HG02884 (cell line): ENCODE measurements around the gene ZBTB34.
"Not testable (repeated sequence)": the region's sequence is repeated elsewhere in the genome, so short reads cannot be mapped to it uniquely, and the experiment has no call there.

Source experiments
- ATAC-seq: cut with Tn5 transposase; IDR thresholded peaks from one replicate; pipeline ENCODE4 v1.9.1; 2021; ENCODE audit warnings: mild to moderate bottlenecking, moderate library complexity; ENCODE audit not compliant: unreplicated experiment

Gene ZBTB34, protein sequence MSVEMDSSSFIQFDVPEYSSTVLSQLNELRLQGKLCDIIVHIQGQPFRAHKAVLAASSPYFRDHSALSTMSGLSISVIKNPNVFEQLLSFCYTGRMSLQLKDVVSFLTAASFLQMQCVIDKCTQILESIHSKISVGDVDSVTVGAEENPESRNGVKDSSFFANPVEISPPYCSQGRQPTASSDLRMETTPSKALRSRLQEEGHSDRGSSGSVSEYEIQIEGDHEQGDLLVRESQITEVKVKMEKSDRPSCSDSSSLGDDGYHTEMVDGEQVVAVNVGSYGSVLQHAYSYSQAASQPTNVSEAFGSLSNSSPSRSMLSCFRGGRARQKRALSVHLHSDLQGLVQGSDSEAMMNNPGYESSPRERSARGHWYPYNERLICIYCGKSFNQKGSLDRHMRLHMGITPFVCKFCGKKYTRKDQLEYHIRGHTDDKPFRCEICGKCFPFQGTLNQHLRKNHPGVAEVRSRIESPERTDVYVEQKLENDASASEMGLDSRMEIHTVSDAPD

DNA sequence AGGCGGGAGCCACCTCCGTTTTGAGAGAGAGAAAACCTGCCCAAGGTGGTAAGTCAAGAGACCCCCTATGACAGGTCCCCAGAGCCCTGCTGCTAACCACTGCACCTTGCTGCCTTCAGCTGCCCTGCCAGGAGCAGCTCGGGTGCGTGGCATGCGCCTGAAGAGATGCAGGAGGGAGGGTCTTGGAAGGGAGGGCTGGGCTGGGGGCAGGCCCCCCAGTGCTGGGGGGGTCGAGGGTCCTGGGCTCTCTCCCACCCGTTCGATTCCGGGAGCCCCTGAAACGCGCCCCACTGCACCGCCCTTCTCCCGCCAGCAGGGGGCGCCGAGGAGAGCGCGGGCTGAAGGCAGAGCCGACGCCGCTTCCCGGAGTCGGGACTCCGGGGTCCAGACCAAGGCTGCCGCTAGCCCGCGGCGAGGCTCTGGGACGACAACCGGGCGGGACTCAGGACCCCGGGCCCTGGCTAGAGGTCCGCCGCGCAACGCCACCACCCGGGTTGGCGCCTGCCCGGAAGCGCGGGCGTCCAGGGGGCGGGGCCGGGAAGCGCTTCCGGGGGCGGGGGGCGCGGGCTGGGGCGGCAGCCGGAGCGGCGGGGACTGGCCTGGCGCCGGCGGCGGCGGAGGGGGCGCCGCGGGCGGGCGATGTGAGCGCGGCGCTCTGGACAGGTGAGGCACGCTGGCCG lies at the start of gene ZBTB34:
ZBTB34 (plus strand) TSS at position 563 of the 680 bp plus-strand sequence. CDS start 18,761 bp downstream, outside the sequence.
- ATAC-seq, result peak; percentile 67

DNA sequence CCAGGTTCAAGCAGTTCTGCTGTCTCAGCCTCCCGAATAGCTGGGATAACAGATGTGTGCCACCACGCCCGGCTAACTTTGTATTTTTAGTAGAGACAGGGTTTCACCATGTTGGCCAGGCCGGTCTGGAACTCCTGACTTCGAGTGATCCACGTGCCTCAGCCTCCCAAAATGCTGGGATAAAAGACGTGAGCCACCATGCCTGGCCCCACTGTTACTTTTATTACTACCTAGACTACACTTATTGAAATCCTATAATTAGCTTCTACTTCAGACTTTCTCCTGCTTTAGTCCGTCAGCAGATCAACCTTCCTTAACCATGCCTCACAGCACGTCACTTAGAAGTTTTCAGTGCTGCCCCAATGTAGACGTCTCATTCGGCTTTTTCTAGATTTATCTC lies 47.4 kb upstream of the ZBTB34 start:
- no peak for ATAC-seq

DNA sequence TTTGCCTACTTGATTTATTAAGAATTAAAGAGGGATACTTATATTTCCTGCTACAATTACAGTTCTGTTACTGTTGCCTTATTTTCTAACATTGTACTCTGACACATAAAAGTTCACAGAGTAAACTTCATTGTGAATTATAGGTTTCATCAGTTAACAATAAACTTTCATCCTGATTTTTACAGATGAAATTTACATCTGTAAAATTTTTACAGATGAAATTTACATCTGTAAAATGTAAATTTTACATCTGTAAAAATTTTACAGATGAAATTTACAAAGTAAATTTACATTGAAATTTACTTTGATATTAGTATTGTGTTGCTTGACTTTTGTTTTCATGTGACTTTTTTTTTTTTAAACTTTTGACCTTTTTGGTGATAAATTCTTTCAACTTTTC lies 46.3 kb upstream of the ZBTB34 start:
- no peak for ATAC-seq

DNA sequence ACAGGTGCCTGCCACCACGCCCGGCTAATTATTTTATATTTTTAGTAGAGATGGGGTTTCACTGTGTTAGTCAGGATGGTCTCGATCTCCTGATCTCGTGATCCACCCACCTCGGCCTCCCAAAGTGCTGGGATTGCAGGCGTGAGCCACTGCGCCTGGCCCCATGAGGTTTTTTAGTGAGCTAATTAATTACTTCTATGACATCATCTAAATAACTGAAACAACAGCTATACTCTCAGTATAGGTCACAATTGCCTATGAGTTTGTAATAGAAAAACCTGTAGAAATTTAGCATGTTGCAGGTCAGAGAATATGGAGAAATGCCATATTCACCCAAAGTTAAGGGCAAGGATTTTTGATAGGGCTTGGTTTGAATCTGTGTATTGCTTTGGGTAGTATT lies 42.8 kb upstream of the ZBTB34 start:
- ATAC-seq, result not testable (repeated sequence)

DNA sequence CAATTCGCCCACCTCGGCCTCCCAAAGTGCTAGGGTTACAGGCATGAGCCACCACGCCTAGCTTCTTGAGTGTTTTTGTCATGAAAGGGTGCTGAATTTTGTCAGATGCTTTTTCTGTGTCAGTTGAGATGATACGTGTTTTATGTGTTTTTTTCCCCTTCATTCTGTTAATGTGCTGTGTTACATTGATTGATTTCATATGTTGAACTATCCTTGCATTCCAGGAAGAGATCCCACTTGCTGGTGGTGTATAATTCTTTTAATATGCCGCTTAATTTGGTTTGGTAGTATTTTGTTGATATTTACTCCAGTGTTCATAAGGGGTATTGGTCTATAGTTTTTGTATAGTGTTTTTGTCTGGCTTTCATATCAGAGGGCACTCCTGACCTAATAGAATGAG lies 42.0 kb upstream of the ZBTB34 start:
- no peak for ATAC-seq

DNA sequence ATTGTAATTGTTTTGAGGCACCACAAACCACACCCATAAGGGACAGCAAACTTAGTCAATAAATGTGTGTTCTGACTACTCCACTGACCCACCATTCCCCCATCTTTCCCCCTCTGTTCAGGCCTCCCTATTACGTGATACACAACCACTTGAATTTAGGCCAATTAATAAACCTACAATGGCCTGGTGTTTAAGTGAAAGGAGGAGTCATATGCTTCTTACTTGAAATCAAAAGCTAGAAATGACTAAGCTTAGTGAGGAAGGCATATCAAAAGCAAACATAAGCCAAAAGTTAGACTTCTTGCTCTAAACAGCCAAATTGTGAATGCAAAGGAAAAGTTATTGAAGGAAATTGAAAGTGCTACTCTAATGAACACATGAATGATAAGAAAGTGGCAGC lies 41.0 kb upstream of the ZBTB34 start:
- ATAC-seq, result no peak

DNA sequence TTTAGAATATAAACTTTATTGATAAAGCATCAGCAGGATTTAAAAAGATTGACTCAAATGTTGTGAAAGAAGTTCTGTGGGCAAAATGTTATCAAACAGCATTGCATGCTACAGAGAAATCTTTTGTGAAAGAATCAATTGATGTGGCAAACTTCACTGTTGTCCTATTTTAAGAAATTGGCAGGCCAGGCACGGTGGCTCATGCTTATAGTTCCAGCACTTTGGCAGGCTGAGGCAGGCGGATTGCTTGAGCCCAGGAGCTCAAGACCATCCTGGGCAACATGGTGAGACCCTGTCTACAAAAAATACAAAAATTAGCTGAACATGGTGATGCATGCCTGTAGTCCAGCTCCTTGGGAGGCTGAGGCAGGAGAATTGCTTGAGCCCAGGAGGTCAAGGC lies 38.2 kb upstream of the ZBTB34 start:
- ATAC-seq, result no peak

DNA sequence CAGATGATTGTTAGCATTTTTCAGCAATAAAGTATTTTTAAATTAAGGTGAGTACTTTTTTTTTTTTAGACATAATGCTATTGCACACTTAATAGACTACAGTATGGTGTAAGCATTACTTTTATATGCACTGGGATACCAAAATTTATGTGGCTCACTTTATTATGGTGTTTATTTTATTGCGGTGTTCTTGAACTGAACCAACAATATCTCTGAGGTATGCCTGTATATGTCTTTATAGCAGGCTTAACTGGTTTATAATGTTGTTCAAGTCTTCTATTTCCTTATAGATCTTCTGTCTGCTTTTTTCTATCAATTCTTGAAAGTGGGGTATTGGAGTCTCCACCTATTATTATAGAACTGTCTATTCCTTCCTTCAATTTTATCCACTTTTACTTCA lies 37.6 kb upstream of the ZBTB34 start:
- ATAC-seq, result no peak

DNA sequence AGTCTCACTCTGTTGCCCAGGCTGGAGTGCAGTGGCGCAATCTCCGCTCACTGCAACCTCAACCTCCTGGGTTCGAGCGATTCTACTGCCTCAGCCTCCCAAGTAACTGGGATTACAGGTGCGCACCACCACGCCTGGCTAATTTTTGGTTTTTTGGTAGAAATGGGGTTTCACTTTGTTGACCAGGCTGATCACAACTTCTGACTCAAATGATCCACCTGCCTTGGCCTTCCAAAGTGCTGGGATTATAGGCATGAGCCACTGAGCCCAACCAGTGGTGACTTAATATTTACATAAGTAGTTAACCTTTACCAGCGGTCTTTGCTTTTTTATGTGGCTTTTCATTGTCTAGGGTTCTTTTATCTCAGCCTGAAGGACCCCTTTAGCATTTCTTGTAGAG lies 36.4 kb upstream of the ZBTB34 start:
- not testable (repeated sequence) for ATAC-seq

DNA sequence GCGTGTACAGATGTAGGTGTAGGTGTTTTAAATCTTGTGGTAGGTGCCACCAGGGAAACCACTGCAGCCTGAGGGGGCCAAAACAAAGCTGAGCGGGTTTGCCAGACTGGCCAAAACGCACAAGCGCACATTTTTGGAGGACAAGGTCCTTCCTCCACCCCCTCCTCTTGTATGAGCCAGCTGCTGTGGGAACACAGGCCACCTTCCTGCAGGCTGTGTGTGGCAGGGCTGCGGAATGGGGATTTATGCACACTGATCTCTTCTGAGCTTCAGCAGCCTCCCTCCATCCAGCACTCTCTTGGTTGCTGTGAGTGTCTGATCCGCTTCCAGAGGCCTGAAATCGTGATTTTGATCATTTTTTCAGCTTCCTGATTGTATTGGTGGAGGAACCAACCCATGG lies 33.2 kb upstream of the ZBTB34 start:
- ATAC-seq, result no peak

DNA sequence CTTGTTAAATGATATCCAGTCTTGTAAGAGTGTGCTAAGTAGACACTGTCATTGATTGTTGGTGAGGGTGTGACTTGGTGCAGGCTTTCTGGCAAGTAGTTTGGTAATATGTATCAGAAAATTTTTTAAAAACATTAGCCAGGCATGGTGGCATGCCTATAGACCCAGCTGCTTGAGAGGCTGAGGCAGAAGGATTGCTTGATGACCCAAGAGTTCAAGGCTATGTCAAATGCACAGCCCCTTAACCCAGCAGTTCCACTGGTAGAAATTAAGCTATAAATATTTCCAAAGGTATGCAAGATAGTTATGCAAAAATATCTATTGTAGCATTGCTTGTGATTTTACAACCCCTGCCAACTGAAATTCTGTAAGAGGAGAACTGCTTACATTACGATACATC lies 31.4 kb upstream of the ZBTB34 start:
- ATAC-seq, result no peak

DNA sequence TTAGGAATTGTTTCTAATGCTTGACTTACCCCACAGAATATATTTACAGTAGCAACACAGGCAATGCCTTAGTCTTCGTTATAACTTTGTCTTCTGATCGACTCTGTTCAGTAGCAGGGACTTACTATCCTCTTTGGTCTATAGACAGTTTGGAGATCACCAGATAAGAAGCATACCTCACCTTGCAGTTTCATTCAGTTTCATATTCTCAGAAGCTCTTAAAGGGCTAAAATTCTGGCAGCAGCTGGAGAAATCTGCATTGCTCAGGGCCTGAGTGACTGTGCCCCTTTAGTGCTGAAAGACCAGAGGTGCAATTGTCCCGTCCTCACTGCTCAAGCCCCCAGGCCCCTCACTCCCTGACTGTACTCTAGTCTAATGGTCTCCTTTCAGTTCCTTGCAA lies 29.6 kb upstream of the ZBTB34 start:
- ATAC-seq, result no peak

DNA sequence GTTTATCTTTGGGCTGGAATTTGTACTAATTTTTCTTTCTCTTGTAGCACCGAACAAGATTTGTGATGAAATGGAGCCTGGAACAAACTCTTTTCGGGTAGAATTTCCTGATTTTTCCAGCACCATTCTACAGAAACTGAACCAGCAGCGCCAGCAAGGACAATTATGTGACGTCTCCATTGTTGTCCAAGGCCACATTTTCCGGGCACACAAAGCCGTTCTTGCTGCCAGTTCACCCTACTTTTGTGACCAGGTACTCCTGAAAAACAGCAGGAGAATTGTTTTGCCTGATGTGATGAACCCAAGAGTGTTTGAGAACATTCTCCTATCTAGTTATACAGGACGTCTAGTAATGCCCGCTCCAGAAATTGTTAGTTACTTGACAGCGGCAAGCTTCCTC lies 28.0 kb upstream of the ZBTB34 start:
- ATAC-seq, result no peak

DNA sequence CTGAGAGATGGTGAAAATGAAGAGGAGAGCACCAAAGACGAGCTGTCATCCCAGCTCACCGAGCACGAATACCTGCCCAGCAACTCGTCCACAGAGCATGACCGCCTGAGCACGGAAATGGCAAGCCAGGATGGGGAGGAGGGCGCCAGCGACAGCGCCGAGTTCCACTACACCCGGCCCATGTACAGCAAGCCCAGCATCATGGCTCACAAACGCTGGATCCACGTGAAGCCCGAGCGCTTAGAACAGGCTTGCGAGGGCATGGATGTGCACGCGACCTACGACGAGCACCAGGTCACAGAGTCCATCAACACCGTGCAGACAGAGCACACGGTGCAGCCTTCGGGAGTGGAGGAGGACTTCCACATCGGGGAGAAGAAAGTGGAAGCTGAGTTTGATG lies 27.4 kb upstream of the ZBTB34 start:
- no peak for ATAC-seq

DNA sequence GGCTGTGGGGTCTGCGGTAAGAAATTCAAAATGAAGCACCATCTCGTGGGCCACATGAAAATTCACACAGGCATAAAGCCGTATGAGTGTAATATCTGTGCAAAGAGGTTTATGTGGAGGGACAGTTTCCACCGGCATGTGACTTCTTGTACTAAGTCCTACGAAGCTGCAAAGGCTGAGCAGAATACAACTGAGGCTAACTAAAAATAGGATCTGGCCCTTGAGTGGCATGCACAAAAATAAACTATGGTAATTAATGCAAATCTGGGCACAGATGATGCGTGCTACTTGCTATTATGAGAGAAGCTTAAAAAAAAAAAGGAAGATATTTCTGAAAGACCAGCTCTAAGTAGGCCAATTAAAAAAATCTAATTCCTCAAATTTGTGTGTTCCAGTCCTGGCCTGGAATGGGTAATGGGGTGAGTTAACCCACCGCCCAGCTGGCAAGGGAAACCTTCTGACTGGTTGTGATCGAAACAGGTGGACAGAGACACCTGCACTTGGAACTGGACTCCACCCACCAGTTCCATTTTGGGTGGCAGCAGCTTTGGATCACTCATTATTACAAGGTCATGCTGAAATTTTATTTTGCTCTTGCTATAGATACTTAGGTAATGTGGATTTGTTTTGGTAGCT lies 26.6 kb upstream of the ZBTB34 start:
- no peak for ATAC-seq

DNA sequence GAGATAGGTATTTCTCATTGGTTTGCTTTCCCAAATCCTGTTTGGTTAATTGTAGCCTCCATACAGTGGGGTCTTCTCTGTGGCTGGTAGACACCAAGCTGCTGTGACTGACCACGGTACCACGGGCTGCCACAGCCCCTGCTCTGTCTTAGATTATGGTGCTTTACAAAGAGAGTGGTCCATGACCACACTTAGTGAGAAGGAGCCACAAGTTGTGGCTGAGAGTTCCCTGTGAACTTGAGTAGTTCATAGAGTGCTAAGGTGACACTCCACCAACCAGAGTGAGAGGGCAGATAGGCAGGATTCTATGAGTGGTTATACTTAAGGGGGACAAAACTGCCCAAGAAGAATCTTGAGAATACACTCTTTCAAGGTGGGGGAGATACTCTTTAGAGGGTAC lies 25.8 kb upstream of the ZBTB34 start:
- ATAC-seq, result no peak

DNA sequence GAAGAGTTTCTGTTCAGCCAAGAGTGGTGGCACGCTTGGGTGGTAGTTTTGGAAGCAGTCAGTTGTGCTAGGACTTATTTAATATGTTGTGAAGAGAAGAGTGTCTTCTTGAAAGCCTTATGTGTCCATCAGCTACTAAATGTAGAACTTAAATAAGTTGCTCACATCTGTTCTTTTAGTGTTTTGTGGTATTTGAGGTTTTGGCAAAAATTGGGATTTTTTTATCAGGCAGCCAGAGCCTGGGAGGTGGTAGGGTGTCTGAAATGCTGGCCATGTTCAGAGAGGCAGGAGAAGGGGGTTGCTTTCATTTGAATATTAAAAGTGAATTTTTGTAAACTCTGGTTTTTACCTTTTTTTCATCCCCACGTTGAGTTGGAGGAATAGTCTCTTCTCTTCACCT lies 24.2 kb upstream of the ZBTB34 start:
- ATAC-seq, result no peak

DNA sequence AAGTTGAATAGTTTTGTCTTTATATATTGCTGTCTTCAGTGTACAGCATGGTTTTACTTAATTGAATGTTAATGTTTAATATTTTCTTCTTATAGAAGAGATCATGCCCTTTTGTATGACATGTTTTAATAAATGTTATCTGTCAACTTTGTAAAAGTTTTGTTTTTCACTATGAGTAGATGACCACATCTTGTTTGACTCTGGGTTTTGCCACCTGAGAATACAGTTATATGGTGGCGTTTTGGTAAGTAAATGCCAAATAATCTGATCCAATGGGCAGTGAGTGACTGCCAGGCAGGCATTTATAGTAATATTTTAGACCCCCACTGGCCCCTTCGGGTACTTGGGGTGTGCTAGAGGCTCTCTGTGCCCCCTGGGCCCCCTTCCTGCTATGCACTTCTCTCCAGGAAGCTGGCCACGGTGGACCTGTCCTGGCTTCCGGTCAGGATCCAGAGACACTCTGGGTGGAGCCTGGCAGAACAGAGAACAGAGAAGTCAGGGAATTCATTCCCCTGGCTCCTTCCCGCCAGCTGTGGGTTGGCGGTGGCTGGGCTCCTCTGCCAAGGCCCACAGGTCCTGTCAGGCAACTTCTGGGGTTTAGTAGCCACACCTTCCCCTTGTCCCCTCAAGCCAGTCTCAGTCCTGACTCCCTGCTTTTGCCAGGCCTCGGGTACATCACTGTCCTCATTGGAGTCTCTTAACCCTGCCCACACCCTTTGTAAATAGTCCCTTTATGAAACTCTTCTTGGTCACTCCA lies 22.2 kb upstream of the ZBTB34 start:
- ATAC-seq, result no peak

DNA sequence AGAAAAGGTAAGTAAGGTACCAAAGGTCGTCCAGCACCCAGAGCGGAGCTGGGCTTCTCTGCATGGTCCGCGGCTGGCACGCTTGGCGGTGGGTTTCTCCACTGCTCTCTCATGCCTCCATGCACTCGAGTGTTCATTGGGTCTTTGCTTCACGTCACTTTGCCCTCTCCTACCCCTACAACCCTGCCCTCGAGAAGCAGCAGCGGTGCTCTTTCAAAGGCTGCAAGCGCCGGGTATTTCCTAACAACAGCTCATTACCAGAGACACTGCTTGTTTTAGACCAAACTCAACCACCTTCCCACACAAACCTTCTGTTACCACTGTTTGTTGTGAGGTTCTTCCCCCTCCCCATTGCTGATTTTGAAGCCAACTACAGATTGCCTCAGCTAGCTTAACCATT lies 21.5 kb upstream of the ZBTB34 start:
- ATAC-seq, result no peak

DNA sequence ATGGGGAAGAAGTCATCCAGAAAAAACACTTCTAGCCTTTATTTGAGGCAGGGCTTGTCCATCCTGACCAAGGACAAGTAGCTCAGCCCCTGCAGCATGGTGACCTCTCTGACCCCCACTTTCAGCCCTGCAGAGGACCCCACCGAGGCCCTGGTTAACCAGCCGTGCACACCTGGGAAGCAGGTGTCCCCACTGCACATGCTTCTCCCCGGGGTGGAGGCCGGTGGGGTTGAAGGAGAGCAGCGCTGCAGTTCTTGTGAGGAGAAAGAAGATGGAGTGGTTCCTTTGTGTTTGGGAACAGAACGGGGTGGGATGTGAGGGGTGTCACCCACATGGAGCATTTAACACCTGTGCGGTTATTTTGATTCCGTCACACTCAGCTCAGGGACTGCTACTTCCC lies 21.1 kb upstream of the ZBTB34 start:
- ATAC-seq, result no peak

DNA sequence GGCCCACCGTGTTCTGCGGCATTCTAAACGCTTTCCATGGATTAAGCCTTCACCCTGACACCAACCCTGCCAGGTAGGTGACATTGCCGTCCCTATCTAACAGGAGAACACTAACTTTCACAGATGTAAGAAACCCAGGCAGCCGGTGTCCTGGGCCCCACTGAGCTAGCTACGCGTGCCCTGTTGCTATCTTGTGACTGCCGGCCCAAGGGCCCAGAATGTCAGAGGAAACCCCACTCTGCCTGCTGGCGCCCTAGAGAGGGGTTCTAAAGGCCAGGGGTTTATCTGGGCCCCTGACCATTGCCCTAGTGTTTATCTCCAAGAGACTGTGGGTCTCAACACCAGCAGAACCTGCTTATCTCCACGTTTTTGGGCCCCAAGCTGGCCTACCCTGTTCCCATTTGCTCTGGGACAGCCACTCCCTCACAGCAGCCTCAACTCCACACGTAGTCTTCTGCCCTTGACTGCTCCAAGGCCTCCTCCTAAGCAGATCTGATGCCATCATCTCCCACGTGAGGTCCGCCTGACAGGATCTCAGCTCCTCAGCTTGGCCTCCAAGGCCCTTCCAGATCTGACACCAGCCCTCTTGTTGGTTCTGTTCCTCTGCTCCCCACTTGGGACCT lies 18.1 kb upstream of the ZBTB34 start:
- no peak for ATAC-seq
